Activated CD8-positive, alpha-beta T cell treated with anti-CD3 and anti-CD28 coated beads for 36 hours (primary cell): Measurements from ENCODE around the gene TRPV4. TPM values are rescaled to one million over a fixed set of nuclear protein-coding genes. Genes with fewer than 3 reads are reported as not detected.

Experiments
- ATAC-seq: fragments of 200-7000 bp; cut with Tn5 transposase; one replicate; pipeline ENCODE4 v1.10.0; 2021; ENCODE audit warnings: mild to moderate bottlenecking, moderate library complexity
- CTCF ChIA-PET: fragments of 350-600 bp; sonication (Branson Sonifier 250); formaldehyde crosslinking; loops from one replicate; lab custom pipeline; 2021; ENCODE audit warnings: antibody characterized with exemption; lab: Charles Lee
- POLR2A ChIA-PET: fragments of 350-600 bp; sonication (Branson Sonifier 250); formaldehyde crosslinking; loops from one replicate; lab custom pipeline; 2021; ENCODE audit warnings: antibody characterized with exemption; lab: Charles Lee
- DNase-seq: peaks from one replicate; pipeline ENCODE4 v3.0.0-alpha.2; 2020
- H3K27ac Mint-ChIP-seq: one replicate; pipeline ENCODE4 v1.8.0; 2021; ENCODE audit warnings: mild to moderate bottlenecking, mixed read lengths
- H3K27me3 Mint-ChIP-seq: one replicate; pipeline ENCODE4 v1.8.0; 2021; ENCODE audit warnings: mixed read lengths
- H3K36me3 Mint-ChIP-seq: one replicate; pipeline ENCODE4 v1.8.0; 2021; ENCODE audit warnings: low read depth, mixed read lengths
- H3K4me1 Mint-ChIP-seq: one replicate; pipeline ENCODE4 v1.8.0; 2021; ENCODE audit warnings: low read depth, mixed read lengths
- H3K4me3 Mint-ChIP-seq: one replicate; pipeline ENCODE4 v1.8.0; 2021; ENCODE audit warnings: mild to moderate bottlenecking, moderate library complexity, mixed read lengths
- H3K9me3 Mint-ChIP-seq: one replicate; pipeline ENCODE4 v1.8.0; 2021; ENCODE audit warnings: mixed read lengths
- intact Hi-C: fragments of 100-400 bp; cut with micrococcal nuclease; formaldehyde crosslinking; loops from one replicate; pipeline ENCODE4 v1.10.0; 2022
- total RNA-seq, 2 experiments: library from RNA; stranded (reverse); gene quantifications; one replicate each; pipeline ENCODE4 v1.2.3, GENCODE V29; 2021
- TF ChIP-seq, protein P1 (sequence below): fragments of 200-600 bp; IDR thresholded peaks from one replicate; pipeline ENCODE4 v1.8.0; 2022; ENCODE audit warnings: antibody characterized with exemption, mild to moderate bottlenecking

TRPV4 gene
- total RNA-seq, 2 experiments from 2014 or later: not detected

DNA sequence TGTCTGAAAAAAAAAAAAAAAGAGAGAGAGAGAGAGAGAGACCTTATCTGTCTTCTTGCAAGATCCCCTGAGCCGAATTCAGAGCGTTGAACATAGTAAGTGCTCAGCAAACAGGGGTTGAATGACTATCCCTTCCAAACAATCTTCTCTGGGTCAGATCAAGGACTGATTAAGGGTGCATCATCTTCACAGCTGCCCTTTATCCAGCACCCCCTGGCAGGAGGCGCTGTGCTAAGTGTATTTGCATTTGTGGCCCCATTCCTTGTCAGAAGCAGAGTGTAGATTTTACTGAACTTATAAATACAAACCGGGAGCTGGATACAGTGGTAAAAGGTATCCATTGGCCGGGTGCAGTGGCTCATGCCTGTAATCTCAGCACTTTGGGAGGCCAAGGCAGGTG lies 8.8 kb upstream of the TRPV4 start:
- DNase-seq: no peak
- H3K27ac Mint-ChIP-seq: no peak overlapping the region
- no peaks in the 10 kb centered on the region for H3K9me3 Mint-ChIP-seq
- no peak overlapping the region for H3K4me3 Mint-ChIP-seq
- intact Hi-C loops: no loop called here
- POLR2A ChIA-PET: no interaction called here
- peaks cover 6% of the 10 kb centered on the region for H3K4me1 Mint-ChIP-seq
- no peaks in the 10 kb centered on the region for H3K36me3 Mint-ChIP-seq
- ATAC-seq: no peak
- CTCF ChIA-PET: interaction anchor here (1.0 to 9.5 kb wide), 2 partner anchors 21 to 36 kb away, joined by 4 to 157 read pairs; no protein-coding TSS in a partner anchor
- TF ChIP-seq, protein P1, sequence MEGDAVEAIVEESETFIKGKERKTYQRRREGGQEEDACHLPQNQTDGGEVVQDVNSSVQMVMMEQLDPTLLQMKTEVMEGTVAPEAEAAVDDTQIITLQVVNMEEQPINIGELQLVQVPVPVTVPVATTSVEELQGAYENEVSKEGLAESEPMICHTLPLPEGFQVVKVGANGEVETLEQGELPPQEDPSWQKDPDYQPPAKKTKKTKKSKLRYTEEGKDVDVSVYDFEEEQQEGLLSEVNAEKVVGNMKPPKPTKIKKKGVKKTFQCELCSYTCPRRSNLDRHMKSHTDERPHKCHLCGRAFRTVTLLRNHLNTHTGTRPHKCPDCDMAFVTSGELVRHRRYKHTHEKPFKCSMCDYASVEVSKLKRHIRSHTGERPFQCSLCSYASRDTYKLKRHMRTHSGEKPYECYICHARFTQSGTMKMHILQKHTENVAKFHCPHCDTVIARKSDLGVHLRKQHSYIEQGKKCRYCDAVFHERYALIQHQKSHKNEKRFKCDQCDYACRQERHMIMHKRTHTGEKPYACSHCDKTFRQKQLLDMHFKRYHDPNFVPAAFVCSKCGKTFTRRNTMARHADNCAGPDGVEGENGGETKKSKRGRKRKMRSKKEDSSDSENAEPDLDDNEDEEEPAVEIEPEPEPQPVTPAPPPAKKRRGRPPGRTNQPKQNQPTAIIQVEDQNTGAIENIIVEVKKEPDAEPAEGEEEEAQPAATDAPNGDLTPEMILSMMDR: no peak
- H3K27me3 Mint-ChIP-seq: no peaks in the 10 kb centered on the region

DNA sequence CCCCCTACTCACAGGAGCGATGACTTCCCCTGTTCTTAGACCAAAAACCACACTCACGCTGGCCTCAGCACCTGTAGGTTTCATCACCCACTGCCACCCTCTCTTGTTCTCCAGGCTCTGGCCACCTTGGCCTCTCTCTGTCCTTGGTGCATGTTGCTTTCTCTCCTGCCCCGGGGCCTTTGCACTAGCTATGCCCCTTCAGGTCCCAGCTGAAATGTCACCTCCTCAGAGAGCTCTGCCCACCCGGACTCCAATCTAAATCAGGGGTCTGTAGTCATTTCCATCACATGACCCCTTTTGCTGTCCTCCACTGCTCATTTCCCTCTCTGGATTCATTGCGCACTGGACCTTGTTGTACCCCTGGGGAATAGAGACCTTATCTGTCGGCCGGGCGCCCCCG lies 8.2 kb upstream of the TRPV4 start:
- Mint-ChIP-seq H3K4me3 (no peak overlapping the region), H3K4me1 (peaks cover 6% of the 10 kb centered on the region), H3K27me3 (no peaks in the 10 kb centered on the region), H3K36me3 (no peaks in the 10 kb centered on the region), H3K27ac (no peak overlapping the region), H3K9me3 (no peaks in the 10 kb centered on the region)
- POLR2A ChIA-PET: no interaction called here
- TF ChIP-seq, protein P1: no peak
- DNase-seq: no peak
- CTCF ChIA-PET: interaction anchor here (1.0 to 9.5 kb wide), 5 partner anchors 12 to 244 kb away, joined by 3 to 157 read pairs (median 3); no protein-coding TSS in a partner anchor
- intact Hi-C loops: no loop called here
- no peak for ATAC-seq

DNA sequence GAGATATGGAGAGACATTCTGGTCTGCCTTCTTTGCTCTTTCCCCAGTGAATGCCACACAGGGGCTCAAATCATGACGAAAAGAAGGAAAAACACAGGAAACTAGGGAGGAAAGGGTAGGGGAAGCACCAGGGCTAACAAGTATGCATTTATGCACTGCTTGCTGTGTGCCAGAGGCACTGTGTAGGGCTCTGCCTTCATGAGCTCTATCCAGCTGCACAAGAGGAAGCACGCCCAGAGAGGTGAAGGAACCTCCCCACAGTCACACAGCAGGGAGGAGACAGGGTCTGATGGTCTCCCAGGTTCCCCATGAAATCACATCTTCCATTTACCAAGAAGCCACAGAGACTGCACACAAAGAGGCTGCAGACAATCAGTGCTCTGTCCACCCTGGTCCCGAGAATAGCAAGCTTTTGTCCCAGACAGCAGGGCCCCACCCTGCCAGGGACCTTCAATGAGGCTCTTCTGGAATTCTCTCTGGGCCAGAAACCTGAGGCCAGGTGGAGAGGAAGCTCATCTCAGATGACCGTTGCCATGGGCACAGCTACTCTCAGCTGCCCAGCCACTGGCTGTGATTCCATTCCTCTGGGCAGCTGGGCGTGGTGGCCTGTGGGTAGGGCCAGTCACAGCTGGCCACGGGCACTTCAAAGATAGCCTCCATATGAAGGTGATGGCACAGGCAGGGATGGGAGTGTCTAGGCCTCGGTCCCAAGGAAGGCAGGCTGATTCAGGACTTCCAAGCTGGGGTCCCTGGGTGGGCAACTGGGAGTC lies 7.3 kb upstream of the TRPV4 start:
- H3K36me3 Mint-ChIP-seq: no peaks in the 10 kb centered on the region
- DNase-seq (no peak), ATAC-seq (no peak)
- ChIA-PET CTCF (interaction anchor here (1.3 to 9.5 kb wide), 4 partner anchors 13 to 243 kb away, joined by 3 to 157 read pairs (median 3); no protein-coding TSS in a partner anchor), POLR2A (interaction anchor here (1.0 kb wide), 1 partner anchor 11 kb away, joined by 3 read pairs; no protein-coding TSS in a partner anchor)
- TF ChIP-seq, protein P1: no peak
- no peak overlapping the region for H3K27ac Mint-ChIP-seq
- no peaks in the 10 kb centered on the region for H3K9me3 Mint-ChIP-seq
- peaks cover 4% of the 10 kb centered on the region for H3K4me1 Mint-ChIP-seq
- intact Hi-C loops: no loop called here
- no peak overlapping the region for H3K4me3 Mint-ChIP-seq
- no peaks in the 10 kb centered on the region for H3K27me3 Mint-ChIP-seq

DNA sequence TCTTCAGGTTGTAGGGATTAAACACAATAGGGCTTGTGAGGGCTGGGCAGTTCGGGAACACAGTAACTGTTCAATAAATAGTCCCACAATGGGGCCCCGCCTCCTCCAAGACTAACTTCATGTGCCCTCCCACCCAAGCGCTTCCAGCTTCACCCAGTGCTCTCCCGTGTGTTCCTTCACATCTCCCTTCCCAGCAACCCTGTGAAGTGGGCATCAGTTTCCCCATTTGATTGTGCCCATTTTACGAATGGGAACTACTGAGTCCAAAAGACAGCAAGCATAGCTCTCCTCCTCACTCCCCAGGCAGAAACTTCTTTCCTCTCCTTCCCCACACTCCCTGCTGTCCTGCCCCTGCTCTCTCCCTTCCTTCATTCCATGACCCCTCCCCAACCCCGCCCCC lies 6.2 kb upstream of the TRPV4 start:
- TF ChIP-seq, protein P1: no peak
- CTCF ChIA-PET: interaction anchor here (1.1 to 9.5 kb wide), 2 partner anchors 34 to 242 kb away, joined by 4 to 157 read pairs; no protein-coding TSS in a partner anchor
- Mint-ChIP-seq H3K36me3 (no peaks in the 10 kb centered on the region), H3K27ac (no peak overlapping the region), H3K4me1 (no peaks in the 10 kb centered on the region), H3K4me3 (no peak overlapping the region), H3K27me3 (peaks cover 5% of the 10 kb centered on the region), H3K9me3 (no peaks in the 10 kb centered on the region)
- DNase-seq: no peak
- no peak for ATAC-seq
- intact Hi-C loops: no loop called here
- POLR2A ChIA-PET: no interaction called here

DNA sequence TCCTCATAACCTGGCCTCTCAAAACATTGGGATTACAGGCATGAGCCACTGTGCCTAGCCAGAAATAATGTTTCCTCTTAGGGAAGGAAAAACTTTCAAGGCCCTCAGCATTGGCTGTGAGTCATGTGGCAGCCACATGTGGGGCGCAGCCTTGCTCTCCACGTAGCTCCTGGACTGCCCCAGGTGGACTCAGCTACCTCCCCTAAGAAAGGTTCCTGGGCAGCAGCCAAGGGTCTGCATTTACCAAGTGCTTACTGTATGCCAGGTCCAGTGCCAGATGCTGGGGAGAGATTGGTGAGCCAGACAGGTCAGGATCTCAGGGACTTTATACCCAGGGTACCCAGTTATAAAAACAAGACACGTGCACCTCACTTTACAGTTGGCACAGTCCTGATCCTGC lies 3.7 kb upstream of the TRPV4 start:
- peaks cover 13% of the 10 kb centered on the region for H3K27me3 Mint-ChIP-seq
- peaks cover 3% of the 10 kb centered on the region for H3K4me1 Mint-ChIP-seq
- CTCF ChIA-PET: interaction anchor here (1.0 to 1.7 kb wide), 3 partner anchors 8 to 31 kb away, joined by 3 to 8 read pairs (median 4); no protein-coding TSS in a partner anchor
- DNase-seq: no peak
- TF ChIP-seq, protein P1: no peak
- no peak overlapping the region for H3K27ac Mint-ChIP-seq
- no peaks in the 10 kb centered on the region for H3K36me3 Mint-ChIP-seq
- H3K9me3 Mint-ChIP-seq: no peaks in the 10 kb centered on the region
- POLR2A ChIA-PET: no interaction called here
- intact Hi-C loops: no loop called here
- H3K4me3 Mint-ChIP-seq: no peak overlapping the region
- ATAC-seq: no peak
